Activated CD8-positive, alpha-beta T cell treated with anti-CD3 and anti-CD28 coated beads, Interleukin-2, amount 10 ng/mL, durations not matched to agents 7 days and 5 days (primary cell): ENCODE data around the gene NBEAL2. TPM values are rescaled to one million over a fixed set of nuclear protein-coding genes. Genes with fewer than 3 reads are reported as not detected.

ENCODE experiments used
- ATAC-seq: fragments of 150-1000 bp; cut with Tn5 transposase; one replicate; pipeline ENCODE4 v1.10.0; 2021; ENCODE audit warnings: moderate library complexity
- CTCF ChIA-PET: fragments of 350-600 bp; sonication (Branson Sonifier 250); formaldehyde crosslinking; loops from one replicate; lab custom pipeline; 2021; ENCODE audit warnings: antibody characterized with exemption; lab: Charles Lee
- POLR2A ChIA-PET: fragments of 350-600 bp; sonication (Branson Sonifier 250); formaldehyde crosslinking; loops from one replicate; lab custom pipeline; 2021; ENCODE audit warnings: antibody characterized with exemption; lab: Charles Lee
- DNase-seq: peaks from one replicate; pipeline ENCODE4 v3.0.0-alpha.2; 2020
- H3K27ac Mint-ChIP-seq: one replicate; pipeline ENCODE4 v1.8.0; 2021; ENCODE audit warnings: mild to moderate bottlenecking, mixed read lengths
- H3K27me3 Mint-ChIP-seq: one replicate; pipeline ENCODE4 v1.8.0; 2021; ENCODE audit warnings: low read depth, mixed read lengths
- H3K36me3 Mint-ChIP-seq: one replicate; pipeline ENCODE4 v1.8.0; 2021; ENCODE audit warnings: low read depth, mixed read lengths
- H3K4me1 Mint-ChIP-seq: one replicate; pipeline ENCODE4 v1.8.0; 2021; ENCODE audit warnings: low read depth, mixed read lengths
- H3K4me3 Mint-ChIP-seq: one replicate; pipeline ENCODE4 v1.8.0; 2021; ENCODE audit warnings: mild to moderate bottlenecking, mixed read lengths
- H3K9me3 Mint-ChIP-seq: one replicate; pipeline ENCODE4 v1.8.0; 2022; ENCODE audit warnings: mixed read lengths; ENCODE audit not compliant: insufficient read depth
- total RNA-seq, 2 experiments: library from RNA; stranded (reverse); gene quantifications; one replicate each; pipeline ENCODE4 v1.2.3, GENCODE V29; 2021

The NBEAL2 gene
- total RNA-seq, 2 experiments from 2014 or later: 206 to 212 TPM

DNA sequence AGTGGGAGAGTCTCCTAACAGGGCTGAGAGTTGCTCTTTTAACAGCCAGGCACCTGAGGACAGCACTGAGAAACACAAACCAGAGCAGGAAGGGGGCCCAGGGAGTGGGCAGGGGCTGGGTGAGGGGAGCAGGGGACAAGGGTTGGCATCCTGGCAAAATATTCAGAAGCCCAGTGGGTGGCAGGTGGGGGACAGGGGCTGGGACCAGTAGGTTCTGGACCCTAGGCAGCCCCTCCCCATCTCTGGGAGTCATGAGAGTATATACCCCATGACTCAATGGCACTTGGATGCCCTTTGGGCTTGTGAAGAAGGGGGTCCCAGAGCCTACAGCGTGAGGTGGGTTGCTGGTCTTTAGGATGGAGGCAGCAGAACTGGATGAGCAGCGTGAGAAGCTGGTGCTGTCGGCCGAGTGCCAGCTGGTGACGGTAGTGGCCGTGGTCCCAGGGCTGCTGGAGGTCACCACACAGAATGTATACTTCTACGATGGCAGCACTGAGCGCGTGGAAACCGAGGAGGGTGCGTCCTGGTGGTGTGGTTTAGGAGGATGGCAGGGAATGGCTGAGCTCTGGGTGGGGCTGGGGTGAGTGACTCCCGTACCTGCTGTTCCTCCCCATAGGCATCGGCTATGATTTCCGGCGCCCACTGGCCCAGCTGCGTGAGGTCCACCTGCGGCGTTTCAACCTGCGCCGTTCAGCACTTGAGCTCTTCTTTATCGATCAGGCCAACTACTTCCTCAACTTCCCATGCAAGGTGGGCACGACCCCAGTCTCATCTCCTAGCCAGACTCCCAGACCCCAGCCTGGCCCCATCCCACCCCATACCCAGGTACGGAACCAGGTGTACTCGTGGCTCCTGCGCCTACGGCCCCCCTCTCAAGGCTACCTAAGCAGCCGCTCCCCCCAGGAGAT, 24.2 kb downstream of the NBEAL2 start:
- Mint-ChIP-seq H3K36me3 (peaks cover 59% of the 10 kb centered on the region), H3K27me3 (no peaks in the 10 kb centered on the region), H3K9me3 (no peaks in the 10 kb centered on the region), H3K27ac (no peak overlapping the region), H3K4me3 (no peak overlapping the region), H3K4me1 (peaks cover 19% of the 10 kb centered on the region)
- ATAC-seq: no peak
- no peak for DNase-seq
- ChIA-PET POLR2A (interaction anchor here (0.5 to 0.9 kb wide), 2 partner anchors 10 to 55 kb away, joined by 3 read pairs; no protein-coding TSS in a partner anchor), CTCF (no interaction called here)

GRCh38 chr3:47004369-47005211, 25.1 kb downstream of the NBEAL2 start:
- ChIA-PET POLR2A (interaction anchor here (0.5 to 0.9 kb wide), 2 partner anchors 11 to 55 kb away, joined by 3 read pairs; no protein-coding TSS in a partner anchor), CTCF (no interaction called here)
- Mint-ChIP-seq H3K4me1 (peaks cover 22% of the 10 kb centered on the region), H3K36me3 (peaks cover 60% of the 10 kb centered on the region), H3K4me3 (no peak overlapping the region), H3K27me3 (no peaks in the 10 kb centered on the region), H3K9me3 (no peaks in the 10 kb centered on the region), H3K27ac (peak overlapping the region; percentile 25)
- ATAC-seq (no peak), DNase-seq (no peak)

DNA sequence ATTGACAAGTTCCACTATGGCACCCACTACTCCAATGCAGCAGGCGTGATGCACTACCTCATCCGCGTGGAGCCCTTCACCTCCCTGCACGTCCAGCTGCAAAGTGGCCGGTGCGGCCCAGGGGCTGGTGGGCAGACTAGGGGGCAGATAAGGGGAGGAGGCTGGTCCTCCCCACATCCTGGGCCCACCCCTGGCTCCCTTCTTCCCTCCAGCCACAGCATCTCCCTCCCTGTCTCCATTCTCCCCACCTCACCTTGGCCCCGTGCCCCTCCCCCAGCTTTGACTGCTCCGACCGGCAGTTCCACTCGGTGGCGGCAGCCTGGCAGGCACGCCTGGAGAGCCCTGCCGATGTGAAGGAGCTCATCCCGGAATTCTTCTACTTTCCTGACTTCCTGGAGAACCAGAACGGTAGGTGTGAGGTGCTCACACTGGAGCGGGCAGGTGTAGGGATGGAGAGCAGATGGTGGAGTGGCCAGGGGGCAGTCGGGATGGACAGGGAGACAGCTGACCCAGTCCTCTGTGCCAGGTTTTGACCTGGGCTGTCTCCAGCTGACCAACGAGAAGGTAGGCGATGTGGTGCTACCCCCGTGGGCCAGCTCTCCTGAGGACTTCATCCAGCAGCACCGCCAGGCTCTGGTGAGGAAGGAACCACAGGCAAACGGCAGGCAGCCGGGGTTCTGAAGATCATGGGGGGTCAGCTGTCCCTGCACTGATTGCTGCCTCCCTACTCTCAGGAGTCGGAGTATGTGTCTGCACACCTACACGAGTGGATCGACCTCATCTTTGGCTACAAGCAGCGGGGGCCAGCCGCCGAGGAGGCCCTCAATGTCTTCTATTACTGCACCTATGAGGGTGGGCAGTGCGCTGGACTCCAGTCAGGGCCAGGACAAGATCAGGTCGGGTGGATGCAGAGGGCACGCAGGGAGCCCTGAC, 26.0 kb downstream of the NBEAL2 start:
- H3K4me1 Mint-ChIP-seq: peaks cover 21% of the 10 kb centered on the region
- H3K27ac Mint-ChIP-seq: no peak overlapping the region
- ChIA-PET CTCF (interaction anchor here (1.3 kb wide), 1 partner anchor 19 kb away, joined by 3 read pairs; no protein-coding TSS in a partner anchor), POLR2A (no interaction called here)
- no peaks in the 10 kb centered on the region for H3K9me3 Mint-ChIP-seq
- H3K27me3 Mint-ChIP-seq: no peaks in the 10 kb centered on the region
- ATAC-seq (no peak), DNase-seq (no peak)
- no peak overlapping the region for H3K4me3 Mint-ChIP-seq
- peaks cover 61% of the 10 kb centered on the region for H3K36me3 Mint-ChIP-seq

GRCh38 chr3:47006145-47006651, 26.7 kb downstream of the NBEAL2 start:
- Mint-ChIP-seq H3K27ac (no peak overlapping the region), H3K9me3 (no peaks in the 10 kb centered on the region), H3K4me3 (no peak overlapping the region), H3K27me3 (no peaks in the 10 kb centered on the region), H3K4me1 (peaks cover 22% of the 10 kb centered on the region), H3K36me3 (peaks cover 60% of the 10 kb centered on the region)
- ChIA-PET CTCF (interaction anchor here (0.7 to 1.3 kb wide), 2 partner anchors 7 to 20 kb away, joined by 3 read pairs; no protein-coding TSS in a partner anchor), POLR2A (interaction anchor here (1.9 kb wide), 1 partner anchor 15 kb away, joined by 4 read pairs; no protein-coding TSS in a partner anchor)
- no peak for ATAC-seq
- no peak for DNase-seq

- no peak overlapping the region for H3K4me3 Mint-ChIP-seq
- peaks cover 60% of the 10 kb centered on the region for H3K36me3 Mint-ChIP-seq
- peaks cover 27% of the 10 kb centered on the region for H3K4me1 Mint-ChIP-seq
- ATAC-seq (no peak), DNase-seq (no peak)
- no peaks in the 10 kb centered on the region for H3K27me3 Mint-ChIP-seq
- ChIA-PET POLR2A (interaction anchor here (1.9 kb wide), 1 partner anchor 16 kb away, joined by 4 read pairs; no protein-coding TSS in a partner anchor), CTCF (interaction anchor here (1.3 kb wide), 1 partner anchor 21 kb away, joined by 3 read pairs; no protein-coding TSS in a partner anchor)
- H3K9me3 Mint-ChIP-seq: no peaks in the 10 kb centered on the region
- H3K27ac Mint-ChIP-seq: peak overlapping the region; percentile 27
These were observed 27.5 kb downstream of the NBEAL2 start for GRCh38 chr3:47007001-47007400.

DNA sequence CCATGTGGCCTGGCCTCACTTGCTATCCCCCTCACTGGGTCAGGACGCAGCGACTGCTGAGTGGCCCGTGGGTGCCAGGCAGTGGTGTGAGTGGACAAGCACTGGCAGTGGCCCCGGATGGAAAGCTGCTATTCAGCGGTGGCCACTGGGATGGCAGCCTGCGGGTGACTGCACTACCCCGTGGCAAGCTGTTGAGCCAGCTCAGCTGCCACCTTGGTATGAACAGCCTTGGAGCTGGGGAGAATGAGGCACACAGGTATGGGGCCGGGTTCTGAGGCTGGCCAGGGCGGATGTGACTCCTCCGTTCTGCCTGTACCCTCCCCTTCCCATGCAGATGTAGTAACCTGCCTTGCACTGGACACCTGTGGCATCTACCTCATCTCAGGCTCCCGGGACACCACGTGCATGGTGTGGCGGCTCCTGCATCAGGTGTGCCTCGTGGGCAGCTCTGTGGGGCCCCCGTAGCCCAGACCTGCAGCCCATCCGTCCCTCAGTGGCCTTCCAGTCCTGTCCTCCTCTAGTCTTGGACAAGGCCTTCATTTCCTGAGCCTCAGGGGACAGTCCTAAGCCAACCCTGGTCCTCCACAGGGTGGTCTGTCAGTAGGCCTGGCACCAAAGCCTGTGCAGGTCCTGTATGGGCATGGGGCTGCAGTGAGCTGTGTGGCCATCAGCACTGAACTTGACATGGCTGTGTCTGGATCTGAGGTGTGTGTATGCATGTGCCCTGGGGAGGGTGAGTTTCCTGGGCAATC, 28.2 kb downstream of the NBEAL2 start:
- H3K4me3 Mint-ChIP-seq: no peak overlapping the region
- H3K36me3 Mint-ChIP-seq: peaks cover 57% of the 10 kb centered on the region
- ATAC-seq (no peak), DNase-seq (no peak)
- H3K27me3 Mint-ChIP-seq: no peaks in the 10 kb centered on the region
- H3K4me1 Mint-ChIP-seq: peaks cover 32% of the 10 kb centered on the region
- H3K9me3 Mint-ChIP-seq: no peaks in the 10 kb centered on the region
- H3K27ac Mint-ChIP-seq: no peak overlapping the region
- ChIA-PET CTCF (no interaction called here), POLR2A (interaction anchor here (1.1 to 1.9 kb wide), 2 partner anchors 11 to 16 kb away, joined by 4 read pairs; no protein-coding TSS in a partner anchor)

DNA sequence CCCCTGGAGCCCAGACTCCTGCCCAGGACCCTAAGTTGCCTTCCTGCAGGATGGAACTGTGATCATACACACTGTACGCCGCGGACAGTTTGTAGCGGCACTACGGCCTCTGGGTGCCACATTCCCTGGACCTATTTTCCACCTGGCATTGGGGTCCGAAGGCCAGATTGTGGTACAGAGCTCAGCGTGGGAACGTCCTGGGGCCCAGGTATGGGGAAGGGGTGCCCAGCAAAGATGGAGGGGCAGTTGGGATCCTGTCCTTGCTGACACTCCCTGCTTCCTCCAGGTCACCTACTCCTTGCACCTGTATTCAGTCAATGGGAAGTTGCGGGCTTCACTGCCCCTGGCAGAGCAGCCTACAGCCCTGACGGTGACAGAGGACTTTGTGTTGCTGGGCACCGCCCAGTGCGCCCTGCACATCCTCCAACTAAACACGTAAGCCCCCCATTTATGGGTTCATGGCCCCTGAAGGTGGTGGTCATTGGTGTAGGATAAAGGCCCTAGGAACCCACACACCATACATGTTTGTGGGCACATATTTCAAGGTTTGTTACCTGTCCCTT, 28.8 kb downstream of the NBEAL2 start:
- ChIA-PET POLR2A (interaction anchor here (1.1 to 1.4 kb wide), 2 partner anchors 12 to 29 kb away, joined by 4 read pairs; partner anchors contain the start of gene NBEAL2), CTCF (no interaction called here)
- DNase-seq (no peak), ATAC-seq (no peak)
- Mint-ChIP-seq H3K9me3 (no peaks in the 10 kb centered on the region), H3K27me3 (no peaks in the 10 kb centered on the region), H3K27ac (no peak overlapping the region), H3K4me1 (peaks cover 35% of the 10 kb centered on the region), H3K36me3 (peaks cover 53% of the 10 kb centered on the region), H3K4me3 (peak overlapping the region; percentile 23)

- H3K4me3 Mint-ChIP-seq: peak overlapping the region; percentile 23
- H3K27ac Mint-ChIP-seq: no peak overlapping the region
- H3K9me3 Mint-ChIP-seq: no peaks in the 10 kb centered on the region
- POLR2A ChIA-PET: interaction anchor here (0.5 to 1.4 kb wide), 3 partner anchors 22 to 1895 kb away, joined by 3 to 4 read pairs (median 3); partner anchors contain the start of gene NBEAL2
- ATAC-seq: no peak
- CTCF ChIA-PET: interaction anchor here (1.0 kb wide), 1 partner anchor 10 kb away, joined by 5 read pairs; no protein-coding TSS in a partner anchor
- no peaks in the 10 kb centered on the region for H3K27me3 Mint-ChIP-seq
- peaks cover 49% of the 10 kb centered on the region for H3K36me3 Mint-ChIP-seq
- DNase-seq: no peak
- peaks cover 36% of the 10 kb centered on the region for H3K4me1 Mint-ChIP-seq
These were observed 29.4 kb downstream of the NBEAL2 start for GRCh38 chr3:47008851-47009224.

GRCh38 chr3:47009225-47010110, 30.0 kb downstream of the NBEAL2 start:
- Mint-ChIP-seq H3K27me3 (no peaks in the 10 kb centered on the region), H3K36me3 (peaks cover 52% of the 10 kb centered on the region), H3K9me3 (no peaks in the 10 kb centered on the region), H3K27ac (peak overlapping the region; percentile 75), H3K4me1 (peaks cover 39% of the 10 kb centered on the region), H3K4me3 (peak overlapping the region; percentile 57)
- ATAC-seq (peak; percentile 89), DNase-seq (peak; percentile 85)
- ChIA-PET CTCF (interaction anchor here (0.6 to 1.0 kb wide), 3 partner anchors 11 to 1220 kb away, joined by 3 to 5 read pairs (median 4); no protein-coding TSS in a partner anchor), POLR2A (interaction anchor here (0.5 to 1.4 kb wide), 4 partner anchors 21 to 1896 kb away, joined by 3 to 4 read pairs (median 3); partner anchors contain the start of gene NBEAL2)
